GM23338 (cell line): ENCODE measurements around the gene GRIN1. TPM values are rescaled to one million over a fixed set of nuclear protein-coding genes. Genes with fewer than 3 reads are reported as not detected.

Source experiments
- ATAC-seq: fragments of 200-7000 bp; cut with Tn5 transposase; 3 replicates; pipeline ENCODE4 v1.9.1; 2020
- DNase-seq: peaks from one replicate; pipeline ENCODE4 v3.0.0-alpha.2; 2015; ENCODE audit warnings: low spot score
- H2AFZ ChIP-seq: fragments of 200-600 bp; sonication (generic); 2 replicates; pipeline ENCODE4 v1.8.0; 2016; ENCODE audit warnings: antibody characterized with exemption, mild to moderate bottlenecking, moderate library complexity
- H3F3A ChIP-seq: fragments of 200-600 bp; sonication (generic); replicated peaks from 2 replicates; pipeline ENCODE4 v1.8.0; 2017; ENCODE audit warnings: antibody characterized with exemption, mixed run types, low read depth
- H3K27ac ChIP-seq: fragments of 200-600 bp; sonication (generic); 2 replicates; pipeline ENCODE4 v1.6.1; 2016; ENCODE audit warnings: low read depth
- H3K27me3 ChIP-seq: fragments of 200-600 bp; sonication (generic); 2 replicates; pipeline ENCODE4 v1.8.0; 2016; ENCODE audit warnings: mild to moderate bottlenecking, mixed run types, moderate library complexity; ENCODE audit not compliant: insufficient read depth
- H3K36me3 ChIP-seq: fragments of 200-600 bp; sonication (generic); 2 replicates; pipeline ENCODE4 v1.8.0; 2016; ENCODE audit warnings: mild to moderate bottlenecking; ENCODE audit not compliant: insufficient read depth
- H3K4me1 ChIP-seq: fragments of 200-600 bp; sonication (generic); 2 replicates; pipeline ENCODE4 v1.8.0; 2016; ENCODE audit warnings: mild to moderate bottlenecking, moderate library complexity; ENCODE audit not compliant: insufficient read depth
- H3K4me2 ChIP-seq: fragments of 200-600 bp; sonication (generic); 2 replicates; pipeline ENCODE4 v1.7.1; 2017; ENCODE audit warnings: mixed run types
- H3K4me3 ChIP-seq: fragments of 200-600 bp; sonication (generic); 2 replicates; pipeline ENCODE4 v1.6.1; 2016; ENCODE audit warnings: mixed run types
- H3K79me2 ChIP-seq: fragments of 200-600 bp; sonication (generic); replicated peaks from 2 replicates; pipeline ENCODE4 v1.8.0; 2017; ENCODE audit warnings: mild to moderate bottlenecking; ENCODE audit not compliant: insufficient read depth
- H3K9me2 ChIP-seq: fragments of 200-600 bp; sonication (generic); 2 replicates; pipeline ENCODE4 v1.8.0; 2017; ENCODE audit not compliant: insufficient read depth
- H4K20me1 ChIP-seq: fragments of 200-600 bp; sonication (generic); replicated peaks from 2 replicates; pipeline ENCODE4 v1.8.0; 2017; ENCODE audit warnings: mild to moderate bottlenecking; ENCODE audit not compliant: insufficient read depth
- H3K27ac Mint-ChIP-seq: 2 replicates; pipeline ENCODE4 v1.8.0; 2020; ENCODE audit warnings: inconsistent platforms, mild to moderate bottlenecking, moderate library complexity, mixed read lengths
- H3K27me3 Mint-ChIP-seq: 3 replicates; pipeline ENCODE4 v1.8.0; 2022; ENCODE audit warnings: low read depth, mild to moderate bottlenecking, moderate library complexity, mixed read lengths, inconsistent platforms; ENCODE audit not compliant: insufficient read depth, poor library complexity
- H3K36me3 Mint-ChIP-seq: 3 replicates; pipeline ENCODE4 v1.8.0; 2021; ENCODE audit warnings: low read depth, mild to moderate bottlenecking, inconsistent platforms, moderate library complexity, mixed read lengths
- H3K4me1 Mint-ChIP-seq: 3 replicates; pipeline ENCODE4 v1.8.0; 2020; ENCODE audit warnings: mild to moderate bottlenecking, inconsistent platforms, mixed read lengths
- H3K4me3 Mint-ChIP-seq: 3 replicates; pipeline ENCODE4 v1.8.0; 2021; ENCODE audit warnings: moderate library complexity, mild to moderate bottlenecking, inconsistent platforms, mixed read lengths
- H3K9me3 Mint-ChIP-seq: 3 replicates; pipeline ENCODE4 v1.8.0; 2020; ENCODE audit warnings: moderate library complexity, mild to moderate bottlenecking, inconsistent platforms, mixed read lengths
- CREB1 ChIP-seq: fragments of 250-450 bp; sonication (Bioruptor Pico); IDR thresholded peaks from 2 replicates; pipeline ENCODE4 v1.5.0; 2020; ENCODE audit warnings: low read depth, mild to moderate bottlenecking, moderate library complexity
- EZH2 ChIP-seq: fragments of 200-600 bp; sonication (generic); IDR thresholded peaks from one replicate; pipeline ENCODE4 v1.8.0; 2017; ENCODE audit warnings: antibody characterized with exemption, mild to moderate bottlenecking, low read depth; ENCODE audit not compliant: unreplicated experiment
- JUNB ChIP-seq: IDR thresholded peaks from one replicate; pipeline ENCODE4 v1.6.1; 2016; ENCODE audit warnings: antibody characterized with exemption; ENCODE audit not compliant: unreplicated experiment
- NANOG ChIP-seq: IDR thresholded peaks from 2 replicates; pipeline ENCODE4 v1.6.1; 2016; ENCODE audit warnings: antibody characterized with exemption, borderline replicate concordance
- STAT1 ChIP-seq: IDR thresholded peaks from one replicate; pipeline ENCODE4 v1.6.1; 2016; ENCODE audit warnings: antibody characterized with exemption; ENCODE audit not compliant: unreplicated experiment
- ZNF114 ChIP-seq: fragments of 250-450 bp; sonication (Bioruptor Pico); IDR thresholded peaks from 2 replicates; pipeline ENCODE4 v1.5.0; 2020; ENCODE audit warnings: mild to moderate bottlenecking, moderate library complexity
- polyA plus RNA-seq: library from polyadenylated mRNA; unstranded; fragments of >200 nt; fragmentation: Nextera tagmentation; extraction: Ambion mirVana; gene quantifications from 2 replicates; pipeline ENCODE4 v1.2.1, GENCODE V29; 2016
- total RNA-seq: library from RNA; depleted of rRNA; stranded (reverse); fragments of >200 nt; shearing (Covaris generic); gene quantifications from 2 replicates; pipeline ENCODE4 v1.2.3, GENCODE V29; 2014
- TF ChIP-seq, protein P1 (sequence below): IDR thresholded peaks from one replicate; pipeline ENCODE4 v1.6.1; 2018; ENCODE audit warnings: antibody characterized with exemption; ENCODE audit not compliant: unreplicated experiment

Gene GRIN1
- total and polyA plus RNA-seq, 2 experiments from 2014 or later, result 2.7 to 5.5 TPM

DNA sequence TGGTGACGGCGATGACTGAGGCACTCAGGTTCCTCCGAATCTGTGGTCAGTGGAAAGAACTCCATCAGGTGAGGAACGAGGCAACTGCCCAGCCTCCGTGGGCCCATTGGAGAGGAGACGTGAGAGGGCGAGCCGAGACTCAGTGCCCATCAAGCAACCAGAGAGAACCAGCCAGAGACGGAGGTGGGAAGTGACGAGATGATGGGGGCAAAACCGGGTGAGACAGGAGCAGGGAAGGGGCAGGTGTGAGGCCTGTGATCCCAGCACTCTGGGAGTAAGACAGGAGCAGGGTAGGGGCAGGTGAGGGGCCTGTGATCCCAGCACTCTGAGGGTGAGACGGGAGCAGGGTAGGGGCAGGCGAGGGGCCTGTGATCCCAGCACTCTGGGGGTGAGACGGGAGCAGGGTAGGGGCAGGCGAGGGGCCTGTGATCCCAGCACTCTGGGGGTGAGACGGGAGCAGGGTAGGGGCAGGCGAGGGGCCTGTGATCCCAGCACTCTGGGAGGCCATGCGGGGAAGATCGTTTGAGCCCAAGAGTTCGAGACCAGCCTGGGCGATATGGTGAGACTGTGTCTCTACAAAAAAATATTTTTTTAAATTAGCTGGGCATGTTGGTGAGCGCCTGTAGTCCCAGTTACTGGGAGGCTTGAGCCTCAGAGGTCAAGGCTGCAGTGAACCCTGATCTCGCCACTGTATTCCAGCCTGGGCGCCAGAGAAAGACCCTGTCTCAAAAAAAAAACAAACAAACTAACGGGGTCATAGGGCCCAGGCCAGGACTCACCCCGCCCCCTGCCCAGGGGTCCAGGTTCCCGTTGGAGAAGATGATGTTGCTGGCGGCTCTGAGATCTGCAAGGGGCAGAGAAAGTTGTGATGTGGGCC is 27.8 kb upstream of the GRIN1 start:
- no peaks in the 10 kb centered on the region for H3K9me2 ChIP-seq
- ATAC-seq (no peak), DNase-seq (no peak)
- Mint-ChIP-seq H3K4me1 (no peaks in the 10 kb centered on the region), H3K9me3 (no peaks in the 10 kb centered on the region), H3K27ac (no peak overlapping the region), H3K27me3 (peaks cover 23% of the 10 kb centered on the region), H3K36me3 (0 out of 3 replicates have a peak, but pooled peaks cover 3% of the 10 kb centered on the region), H3K4me3 (no peak overlapping the region)
- H3K27ac ChIP-seq, result no peak overlapping the region
- no peak overlapping the region for H3K4me2 ChIP-seq
- no peak overlapping the region for H3K4me3 ChIP-seq
- no peaks in the 10 kb centered on the region for H4K20me1 ChIP-seq
- no peaks in the 10 kb centered on the region for H3F3A ChIP-seq
- H3K27me3 ChIP-seq, result peaks cover 34% of the 10 kb centered on the region
- no peak overlapping the region for H2AFZ ChIP-seq
- H3K4me1 ChIP-seq, result no peaks in the 10 kb centered on the region; the same call in 1 of the 2 replicates
- no peaks in the 10 kb centered on the region for H3K36me3 ChIP-seq
- TF ChIP-seq EZH2 (no peak), STAT1 (no peak)
- TF ChIP-seq, protein P1, sequence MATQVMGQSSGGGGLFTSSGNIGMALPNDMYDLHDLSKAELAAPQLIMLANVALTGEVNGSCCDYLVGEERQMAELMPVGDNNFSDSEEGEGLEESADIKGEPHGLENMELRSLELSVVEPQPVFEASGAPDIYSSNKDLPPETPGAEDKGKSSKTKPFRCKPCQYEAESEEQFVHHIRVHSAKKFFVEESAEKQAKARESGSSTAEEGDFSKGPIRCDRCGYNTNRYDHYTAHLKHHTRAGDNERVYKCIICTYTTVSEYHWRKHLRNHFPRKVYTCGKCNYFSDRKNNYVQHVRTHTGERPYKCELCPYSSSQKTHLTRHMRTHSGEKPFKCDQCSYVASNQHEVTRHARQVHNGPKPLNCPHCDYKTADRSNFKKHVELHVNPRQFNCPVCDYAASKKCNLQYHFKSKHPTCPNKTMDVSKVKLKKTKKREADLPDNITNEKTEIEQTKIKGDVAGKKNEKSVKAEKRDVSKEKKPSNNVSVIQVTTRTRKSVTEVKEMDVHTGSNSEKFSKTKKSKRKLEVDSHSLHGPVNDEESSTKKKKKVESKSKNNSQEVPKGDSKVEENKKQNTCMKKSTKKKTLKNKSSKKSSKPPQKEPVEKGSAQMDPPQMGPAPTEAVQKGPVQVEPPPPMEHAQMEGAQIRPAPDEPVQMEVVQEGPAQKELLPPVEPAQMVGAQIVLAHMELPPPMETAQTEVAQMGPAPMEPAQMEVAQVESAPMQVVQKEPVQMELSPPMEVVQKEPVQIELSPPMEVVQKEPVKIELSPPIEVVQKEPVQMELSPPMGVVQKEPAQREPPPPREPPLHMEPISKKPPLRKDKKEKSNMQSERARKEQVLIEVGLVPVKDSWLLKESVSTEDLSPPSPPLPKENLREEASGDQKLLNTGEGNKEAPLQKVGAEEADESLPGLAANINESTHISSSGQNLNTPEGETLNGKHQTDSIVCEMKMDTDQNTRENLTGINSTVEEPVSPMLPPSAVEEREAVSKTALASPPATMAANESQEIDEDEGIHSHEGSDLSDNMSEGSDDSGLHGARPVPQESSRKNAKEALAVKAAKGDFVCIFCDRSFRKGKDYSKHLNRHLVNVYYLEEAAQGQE, result no peak
- no peaks in the 10 kb centered on the region for H3K79me2 ChIP-seq

DNA sequence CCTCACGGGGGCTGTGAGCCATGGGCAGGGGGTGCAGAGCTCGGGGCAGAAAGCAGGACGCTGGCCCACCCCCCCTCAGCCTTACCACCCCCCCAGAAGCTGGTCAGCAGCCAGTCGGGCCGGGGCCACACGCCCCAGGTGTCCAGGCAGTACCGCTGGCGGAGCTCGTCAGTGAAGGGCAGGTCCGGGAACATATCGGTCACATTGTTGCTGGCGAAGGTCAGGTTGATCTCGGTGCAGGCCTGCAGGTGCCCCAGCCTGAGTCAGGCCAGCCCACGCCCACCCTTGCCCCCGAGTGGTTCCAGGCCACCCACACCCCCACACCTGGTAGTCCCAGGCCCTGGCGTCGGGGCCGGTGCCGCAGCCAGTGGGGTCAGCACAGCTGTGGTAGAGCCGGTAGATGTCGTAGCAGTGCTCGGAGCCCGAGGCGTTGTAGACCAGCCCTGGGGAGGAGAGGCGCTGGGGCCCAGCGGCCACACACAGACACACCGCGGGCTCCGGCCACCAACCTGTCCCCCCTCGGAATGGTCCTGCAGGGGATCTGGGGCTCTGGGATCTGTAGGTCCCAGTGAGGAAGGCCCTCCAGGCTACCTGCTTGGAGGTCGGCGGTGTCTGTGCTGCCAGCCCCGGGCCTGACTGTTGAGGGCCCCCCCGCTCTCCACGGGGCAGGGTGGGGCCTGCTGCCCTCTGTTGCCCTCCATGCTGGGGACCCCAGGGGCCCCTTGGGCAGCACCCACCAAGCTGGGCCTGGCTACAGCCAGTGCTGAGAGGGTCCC is 27.0 kb upstream of the GRIN1 start:
- Histone ChIP-seq H3K27ac (no peak overlapping the region), H3K4me3 (no peak overlapping the region), H3K36me3 (no peaks in the 10 kb centered on the region), H3K4me1 (no peaks in the 10 kb centered on the region; the same call in 1 of the 2 replicates), H4K20me1 (no peaks in the 10 kb centered on the region), H3F3A (no peaks in the 10 kb centered on the region), H3K79me2 (no peaks in the 10 kb centered on the region), H3K9me2 (no peaks in the 10 kb centered on the region), H3K4me2 (no peak overlapping the region), H3K27me3 (peaks cover 42% of the 10 kb centered on the region), H2AFZ (no peak overlapping the region)
- Mint-ChIP-seq H3K27me3 (peaks cover 23% of the 10 kb centered on the region), H3K4me1 (no peaks in the 10 kb centered on the region), H3K9me3 (no peaks in the 10 kb centered on the region), H3K36me3 (0 out of 3 replicates have a peak, but pooled peaks cover 3% of the 10 kb centered on the region), H3K4me3 (no peak overlapping the region), H3K27ac (no peak overlapping the region)
- DNase-seq (no peak), ATAC-seq (no peak)
- TF ChIP-seq JUNB (no peak), NANOG (no peak), CREB1 (CRISPR knock-in tag) (no peak), ZNF114 (no peak)
